ENCODE measurements around the gene C1QTNF6. TPM values are rescaled to one million over a fixed set of nuclear protein-coding genes. Genes with fewer than 3 reads are reported as not detected.

C1QTNF6 gene
- total RNA-seq, 1 donor from 2014 or later = 5.1 TPM

DNA sequence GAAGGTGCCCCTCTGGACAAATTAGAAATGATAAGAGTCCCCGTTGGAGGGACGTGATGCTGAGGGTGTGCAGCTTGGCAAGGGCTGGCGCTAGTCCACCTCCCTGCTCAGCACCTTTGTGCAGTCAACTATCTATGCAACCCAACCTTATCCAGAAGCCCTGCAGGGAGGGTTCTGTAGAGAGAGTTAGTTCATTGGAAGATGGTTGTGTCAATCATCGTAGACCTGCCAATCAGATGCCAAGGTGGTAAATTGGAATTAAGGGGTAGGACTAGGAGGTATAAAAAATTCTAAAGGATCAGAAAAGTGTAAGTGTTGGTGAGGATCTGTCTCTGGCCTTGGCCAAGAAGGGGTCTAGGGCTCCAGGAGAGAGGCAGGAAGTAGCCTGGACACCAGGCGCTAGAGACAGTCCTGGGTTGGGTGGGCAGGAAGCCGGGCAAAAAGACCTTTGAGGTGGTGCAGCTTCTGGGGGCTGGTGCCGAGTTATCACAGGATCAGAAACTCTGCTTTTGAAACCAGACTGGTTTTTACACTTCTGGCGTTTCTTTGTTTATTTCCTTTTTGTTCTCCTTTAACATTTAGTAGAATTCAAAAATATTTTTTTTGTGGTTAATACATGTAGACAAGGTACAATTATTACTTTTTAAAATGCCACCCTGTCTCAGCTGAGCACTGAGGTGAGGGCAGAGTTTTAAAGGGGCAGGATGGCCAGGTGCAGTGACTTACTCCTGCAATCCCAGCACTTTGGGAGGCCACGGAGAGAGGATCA, 1.6 kb downstream of the C1QTNF6 start:
- Histone ChIP-seq H3K36me3 (ENCODE audit: control insufficient read depth, insufficient read depth, low read length) (no peaks in the 10 kb centered on the region), H3K4me3 (ENCODE audit: low read depth, low read length) (no peak overlapping the region), H3K27me3 (ENCODE audit: control insufficient read depth, insufficient read depth, low read length) (no peaks in the 10 kb centered on the region)
- TF ChIP-seq, protein P1, sequence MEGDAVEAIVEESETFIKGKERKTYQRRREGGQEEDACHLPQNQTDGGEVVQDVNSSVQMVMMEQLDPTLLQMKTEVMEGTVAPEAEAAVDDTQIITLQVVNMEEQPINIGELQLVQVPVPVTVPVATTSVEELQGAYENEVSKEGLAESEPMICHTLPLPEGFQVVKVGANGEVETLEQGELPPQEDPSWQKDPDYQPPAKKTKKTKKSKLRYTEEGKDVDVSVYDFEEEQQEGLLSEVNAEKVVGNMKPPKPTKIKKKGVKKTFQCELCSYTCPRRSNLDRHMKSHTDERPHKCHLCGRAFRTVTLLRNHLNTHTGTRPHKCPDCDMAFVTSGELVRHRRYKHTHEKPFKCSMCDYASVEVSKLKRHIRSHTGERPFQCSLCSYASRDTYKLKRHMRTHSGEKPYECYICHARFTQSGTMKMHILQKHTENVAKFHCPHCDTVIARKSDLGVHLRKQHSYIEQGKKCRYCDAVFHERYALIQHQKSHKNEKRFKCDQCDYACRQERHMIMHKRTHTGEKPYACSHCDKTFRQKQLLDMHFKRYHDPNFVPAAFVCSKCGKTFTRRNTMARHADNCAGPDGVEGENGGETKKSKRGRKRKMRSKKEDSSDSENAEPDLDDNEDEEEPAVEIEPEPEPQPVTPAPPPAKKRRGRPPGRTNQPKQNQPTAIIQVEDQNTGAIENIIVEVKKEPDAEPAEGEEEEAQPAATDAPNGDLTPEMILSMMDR (IDR thresholded peaks at IDR 0.05; ENCODE audit: insufficient read depth, low read length, poor library complexity, severe bottlenecking) = no peak
- no peak for DNase-seq (ENCODE audit: low read depth)

GRCh38 chr22:37185646-37186227, 2.3 kb downstream of the C1QTNF6 start:
- no peak for DNase-seq (ENCODE audit: low read depth)
- H3K27me3 ChIP-seq (ENCODE audit: control insufficient read depth, insufficient read depth, low read length) = no peaks in the 10 kb centered on the region
- H3K36me3 ChIP-seq (ENCODE audit: control insufficient read depth, insufficient read depth, low read length) = no peaks in the 10 kb centered on the region
- no peak overlapping the region for H3K4me3 ChIP-seq (ENCODE audit: low read depth, low read length)
- TF ChIP-seq, protein P1 (IDR thresholded peaks at IDR 0.05; ENCODE audit: insufficient read depth, low read length, poor library complexity, severe bottlenecking) = no peak

- TF ChIP-seq, protein P1 (IDR thresholded peaks at IDR 0.05; ENCODE audit: insufficient read depth, low read length, poor library complexity, severe bottlenecking) = no peak
- DNase-seq (ENCODE audit: low read depth) = no peak
- no peaks in the 10 kb centered on the region for H3K27me3 ChIP-seq (ENCODE audit: control insufficient read depth, insufficient read depth, low read length)
- no peaks in the 10 kb centered on the region for H3K36me3 ChIP-seq (ENCODE audit: control insufficient read depth, insufficient read depth, low read length)
- no peak overlapping the region for H3K4me3 ChIP-seq (ENCODE audit: low read depth, low read length)
Measured at GRCh38 chr22:37184816-37185541, 3.1 kb downstream of the C1QTNF6 start.

GRCh38 chr22:37184380-37184755, 3.7 kb downstream of the C1QTNF6 start:
- H3K27me3 ChIP-seq (ENCODE audit: control insufficient read depth, insufficient read depth, low read length) = no peaks in the 10 kb centered on the region
- TF ChIP-seq, protein P1 (IDR thresholded peaks at IDR 0.05; ENCODE audit: insufficient read depth, low read length, poor library complexity, severe bottlenecking) = no peak
- H3K36me3 ChIP-seq (ENCODE audit: control insufficient read depth, insufficient read depth, low read length) = no peaks in the 10 kb centered on the region

DNA sequence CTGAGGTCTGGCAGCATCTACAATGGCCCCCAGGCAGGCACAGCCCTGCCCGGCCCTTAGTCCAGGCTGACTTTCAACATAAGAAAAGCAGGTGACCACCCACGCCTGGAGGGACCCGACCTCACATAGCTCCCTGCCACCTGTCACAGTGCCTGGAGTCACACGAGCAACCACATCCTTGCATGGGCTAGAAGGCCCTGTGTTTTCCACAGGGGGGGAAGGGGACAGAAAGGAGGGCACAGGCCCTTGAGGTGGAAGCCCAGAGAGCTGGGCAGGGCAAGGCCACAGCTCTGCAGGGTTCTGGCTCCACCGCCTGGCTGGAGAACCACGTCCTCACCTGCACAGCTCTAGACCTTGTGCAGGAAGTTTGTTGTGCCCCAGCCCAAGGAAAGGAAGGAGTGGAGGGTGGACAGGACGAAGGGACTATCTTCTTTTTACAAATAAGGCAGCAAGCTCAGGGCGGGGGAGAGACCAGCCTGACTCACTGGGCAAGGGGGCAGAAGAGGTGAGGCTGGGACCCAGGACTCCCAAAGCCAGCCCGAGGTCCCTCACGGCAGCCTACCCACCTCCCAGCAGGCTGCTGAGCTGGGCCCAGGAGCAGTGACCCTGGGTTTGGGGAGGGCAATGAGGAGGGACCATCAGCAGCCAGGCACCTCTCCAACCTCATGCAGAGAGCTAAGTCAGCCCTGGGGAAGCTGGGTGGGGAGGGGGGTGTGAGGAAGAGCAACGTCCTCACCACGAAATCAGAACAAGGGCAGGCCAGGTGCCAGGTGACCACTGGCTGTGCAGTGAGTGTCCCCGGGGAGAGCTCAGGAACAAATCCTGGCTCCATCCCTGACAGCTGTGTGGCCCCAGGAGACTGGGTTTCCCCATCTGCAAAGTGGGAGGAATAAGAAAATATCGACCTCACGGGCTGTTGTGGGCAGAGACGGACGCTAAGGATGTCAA, 4.3 kb downstream of the C1QTNF6 start:
- Histone ChIP-seq H3K27me3 (ENCODE audit: control insufficient read depth, insufficient read depth, low read length) (no peaks in the 10 kb centered on the region), H3K36me3 (ENCODE audit: control insufficient read depth, insufficient read depth, low read length) (no peaks in the 10 kb centered on the region), H3K4me3 (ENCODE audit: low read depth, low read length) (no peak overlapping the region)
- TF ChIP-seq, protein P1 (IDR thresholded peaks at IDR 0.05; ENCODE audit: insufficient read depth, low read length, poor library complexity, severe bottlenecking) = no peak
- no peak for DNase-seq (ENCODE audit: low read depth)

More at GRCh38 chr22:37184380-37184755, 3.7 kb downstream of the C1QTNF6 start:
- no peak for DNase-seq (ENCODE audit: low read depth)
- no peak overlapping the region for H3K4me3 ChIP-seq (ENCODE audit: low read depth, low read length)

Data from kidney epithelial cell (primary cell).